ENCODE results near the gene N4BP2L1.

GRCh38 chr13:32476892-32477291 is 49.0 kb upstream of the N4BP2L1 start:
- TF ChIP-seq POLR2A (IDR thresholded peaks at IDR 0.05; ENCODE audit: control extremely low read depth in 1 of 2, low read depth in 2 of 2, low read length in 2 of 2) (no peak), RXRA (IDR thresholded peaks at IDR 0.05; ENCODE audit: insufficient read depth, low read depth, low read length) (no peak)

Data from H1 (cell line).